Activated T-cell treated with anti-CD3 and anti-CD28 coated beads, Interleukin-2, amount 50 U/mL, for 72 hours (primary cell): ENCODE measurements around the gene ACSL5. TPM values are rescaled to one million over a fixed set of nuclear protein-coding genes. Genes with fewer than 3 reads are reported as not detected.
"Not testable (repeated sequence)": the region's sequence is repeated elsewhere in the genome, so short reads cannot be mapped to it uniquely, and the experiment has no call there.

ENCODE experiments used
- ATAC-seq, 2 donors: fragments of 150-1000 bp; cut with Tn5 transposase; replicated peaks in 1 of 2; 2 replicates each; pipeline ENCODE4 v1.10.0; 2021; ENCODE audit warnings: moderate library complexity in 2 of 2, mild to moderate bottlenecking in 1 of 2
- DNase-seq, 2 donors: peaks; one replicate each; pipeline ENCODE4 v3.0.0; 2021 to 2022; ENCODE audit warnings: mixed read lengths in 1 of 2
- H3K27ac Mint-ChIP-seq: one replicate; pipeline ENCODE4 v1.8.0; 2022; ENCODE audit warnings: mild to moderate bottlenecking, moderate library complexity, mixed read lengths
- H3K27me3 Mint-ChIP-seq: one replicate; pipeline ENCODE4 v1.8.0; 2022; ENCODE audit warnings: low read depth, mixed read lengths
- H3K36me3 Mint-ChIP-seq, 2 donors: one replicate each; pipeline ENCODE4 v1.8.0; 2022; ENCODE audit warnings: mixed read lengths in 2 of 2, mild to moderate bottlenecking in 1 of 2; ENCODE audit not compliant: insufficient read depth in 2 of 2
- H3K4me1 Mint-ChIP-seq: one replicate; pipeline ENCODE4 v1.8.0; 2022; ENCODE audit warnings: low read depth, mixed read lengths
- H3K4me3 Mint-ChIP-seq, 2 donors: one replicate each; pipeline ENCODE4 v1.8.0; 2022; ENCODE audit warnings: mild to moderate bottlenecking in 2 of 2, mixed read lengths in 2 of 2, moderate library complexity in 2 of 2
- H3K9me3 Mint-ChIP-seq, 2 donors: one replicate each; pipeline ENCODE4 v1.8.0; 2022; ENCODE audit warnings: mixed read lengths in 2 of 2
- total RNA-seq, 2 donors: library from RNA; stranded (reverse); gene quantifications; one replicate each; pipeline ENCODE4 v1.2.3, GENCODE V29; 2022

ACSL5 gene
- total RNA-seq, 2 donors from 2014 or later, result 49.5 to 54.5 TPM

DNA sequence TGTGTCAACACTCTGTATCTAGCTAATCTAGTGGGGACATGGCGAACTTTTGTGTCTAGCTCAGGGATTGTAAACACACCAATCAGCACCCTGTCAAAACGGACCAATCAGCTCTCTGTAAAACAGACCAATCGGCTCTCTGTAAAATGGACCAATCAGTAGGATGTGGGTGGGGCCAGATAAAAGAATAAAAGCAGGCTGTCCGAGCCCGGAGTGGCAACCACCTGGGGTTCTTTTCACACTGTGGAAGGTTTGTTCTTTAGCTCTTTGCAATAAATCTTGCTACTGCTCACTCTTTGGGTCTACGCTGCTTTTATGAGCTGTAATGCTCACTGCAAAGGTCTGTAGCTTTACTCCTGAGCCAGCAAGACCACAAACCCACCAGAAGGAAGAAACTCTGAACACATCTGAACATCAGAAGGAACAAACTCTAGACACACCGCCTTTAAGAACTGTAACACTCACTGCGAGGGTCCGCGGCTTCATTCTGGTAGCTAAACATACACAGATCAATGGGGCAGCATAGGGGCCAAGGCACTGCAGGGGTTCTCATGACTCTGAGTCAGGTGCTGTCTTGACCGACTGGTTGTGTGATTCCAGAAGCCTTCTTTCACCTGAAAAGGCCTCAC, 1.6 kb upstream of the ACSL5 start:
- H3K4me3 Mint-ChIP-seq, H3K27ac Mint-ChIP-seq, H3K27me3 Mint-ChIP-seq, DNase-seq, H3K36me3 Mint-ChIP-seq, H3K9me3 Mint-ChIP-seq, ATAC-seq: not testable (repeated sequence)
- H3K4me1 Mint-ChIP-seq, result peaks cover 42% of the 10 kb centered on the region

DNA sequence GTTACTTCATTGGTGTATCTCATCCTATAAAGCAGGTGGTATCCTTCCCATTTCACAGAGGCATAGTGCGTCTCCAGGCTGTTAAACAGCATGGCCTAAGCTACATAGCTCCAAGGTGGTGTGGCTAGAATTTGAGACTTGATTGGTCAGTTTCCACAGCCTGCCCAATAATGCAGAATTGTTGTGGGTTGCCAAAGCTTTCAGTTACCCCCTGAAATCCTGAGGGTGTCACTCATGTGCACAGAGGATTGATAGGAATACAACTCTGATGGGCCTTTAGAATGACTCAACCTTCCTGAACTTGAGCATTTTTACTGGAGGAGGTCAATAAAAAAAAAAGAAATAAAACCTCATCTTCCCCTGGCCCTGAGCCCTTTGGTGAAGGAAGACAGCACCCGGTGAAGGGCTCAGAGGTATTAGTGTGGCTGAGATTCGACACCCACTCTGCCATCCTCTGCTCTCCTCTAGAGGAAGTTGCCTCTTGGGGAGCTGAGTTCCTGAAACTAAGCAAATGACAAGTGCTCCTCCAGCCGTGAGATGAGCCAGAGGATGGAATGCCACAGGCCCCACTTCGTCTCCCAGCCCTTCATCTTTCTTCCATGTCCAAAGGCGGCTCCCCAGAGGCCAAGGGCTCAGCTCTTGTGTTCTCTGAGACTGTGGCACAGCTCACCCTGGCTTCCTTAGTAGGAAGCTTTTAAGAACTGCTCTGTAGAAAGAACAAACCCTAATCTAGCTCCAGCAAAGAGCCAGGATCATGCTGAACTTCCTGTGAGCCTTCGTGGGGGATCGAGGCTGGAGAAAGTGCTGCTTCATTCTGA, 1.0 kb downstream of the ACSL5 start:
- H3K9me3 Mint-ChIP-seq, result peaks cover 2% of the 10 kb centered on the region in 2 donors
- peak; percentile 46 to 55 for ATAC-seq
- H3K27ac Mint-ChIP-seq, result peak overlapping the region; percentile 100
- peak; percentile 18 to 35 for DNase-seq
- H3K36me3 Mint-ChIP-seq, result peaks cover 6% of the 10 kb centered on the region in 2 donors
- H3K27me3 Mint-ChIP-seq, result no peaks in the 10 kb centered on the region
- H3K4me1 Mint-ChIP-seq, result peaks cover 59% of the 10 kb centered on the region
- peak overlapping the region; percentile 96 to 99 for H3K4me3 Mint-ChIP-seq

DNA sequence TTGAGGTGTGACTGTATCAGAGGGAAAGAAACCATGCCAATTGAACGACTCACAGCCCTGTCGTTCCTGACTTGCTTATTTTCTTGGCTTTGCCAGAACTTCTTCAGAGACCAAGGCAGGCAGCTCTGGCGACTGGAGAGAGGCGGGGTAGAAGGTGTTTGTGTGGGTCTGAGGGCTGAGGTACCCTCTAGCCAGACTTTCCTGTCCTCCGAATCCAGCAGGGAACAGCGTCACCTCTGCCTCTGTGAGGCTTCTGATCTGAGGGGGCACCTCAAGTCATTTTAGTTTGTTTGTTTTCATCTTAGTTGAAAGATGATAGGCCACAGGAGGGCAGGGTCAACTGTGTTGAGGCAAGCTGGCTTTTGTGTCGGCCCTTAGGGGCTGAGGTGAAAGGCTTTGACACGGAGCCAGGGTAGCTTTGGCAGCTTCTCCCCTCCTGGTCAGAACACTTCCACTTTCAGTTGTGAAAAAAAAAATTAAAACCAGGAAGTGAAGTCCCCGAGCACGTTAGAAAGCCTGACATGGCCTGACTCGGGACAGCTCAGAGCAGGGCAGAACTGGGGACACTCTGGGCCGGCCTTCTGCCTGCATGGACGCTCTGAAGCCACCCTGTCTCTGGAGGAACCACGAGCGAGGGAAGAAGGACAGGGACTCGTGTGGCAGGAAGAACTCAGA, 1.9 kb downstream of the ACSL5 start:
- peaks cover 2% of the 10 kb centered on the region in 2 donors for H3K9me3 Mint-ChIP-seq
- peak; percentile 51 for DNase-seq
- no peaks in the 10 kb centered on the region for H3K27me3 Mint-ChIP-seq
- ATAC-seq, result peak; percentile 78 to 80
- H3K27ac Mint-ChIP-seq, result peak overlapping the region; percentile 100
- H3K36me3 Mint-ChIP-seq, result peaks cover 6% of the 10 kb centered on the region in 2 donors
- peak overlapping the region; percentile 96 to 99 for H3K4me3 Mint-ChIP-seq
- H3K4me1 Mint-ChIP-seq, result peaks cover 68% of the 10 kb centered on the region

DNA sequence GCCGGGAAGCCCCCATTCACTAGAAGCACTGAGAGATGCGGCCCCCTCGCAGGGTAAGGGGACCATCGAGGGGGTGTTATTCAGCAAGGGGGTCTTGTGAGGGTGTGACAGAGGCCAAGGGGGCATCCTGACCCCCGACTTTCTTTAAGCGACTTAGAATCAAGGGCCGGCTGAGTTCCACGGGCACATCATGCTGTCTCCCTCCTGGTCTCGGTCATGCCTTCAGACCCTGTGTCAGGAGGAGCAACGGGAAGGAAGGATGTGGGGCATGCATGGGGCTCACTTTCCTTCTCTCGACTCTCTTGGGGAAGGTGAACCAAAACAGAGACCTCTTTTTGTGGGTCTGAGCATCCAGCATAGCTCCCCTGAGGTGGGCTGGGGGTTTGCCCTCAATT, 2.5 kb downstream of the ACSL5 start:
- H3K27ac Mint-ChIP-seq, result peak overlapping the region; percentile 100
- peaks cover 0 to 2% of the 10 kb centered on the region in 2 donors for H3K9me3 Mint-ChIP-seq
- no peaks in the 10 kb centered on the region for H3K27me3 Mint-ChIP-seq
- H3K36me3 Mint-ChIP-seq, result peaks cover 8 to 11% of the 10 kb centered on the region in 2 donors
- peaks cover 73% of the 10 kb centered on the region for H3K4me1 Mint-ChIP-seq
- peak in 1 of 2 donors; percentile 16 for DNase-seq
- H3K4me3 Mint-ChIP-seq, result peak overlapping the region; percentile 96 to 99
- ATAC-seq, result peak; percentile 25 to 33

DNA sequence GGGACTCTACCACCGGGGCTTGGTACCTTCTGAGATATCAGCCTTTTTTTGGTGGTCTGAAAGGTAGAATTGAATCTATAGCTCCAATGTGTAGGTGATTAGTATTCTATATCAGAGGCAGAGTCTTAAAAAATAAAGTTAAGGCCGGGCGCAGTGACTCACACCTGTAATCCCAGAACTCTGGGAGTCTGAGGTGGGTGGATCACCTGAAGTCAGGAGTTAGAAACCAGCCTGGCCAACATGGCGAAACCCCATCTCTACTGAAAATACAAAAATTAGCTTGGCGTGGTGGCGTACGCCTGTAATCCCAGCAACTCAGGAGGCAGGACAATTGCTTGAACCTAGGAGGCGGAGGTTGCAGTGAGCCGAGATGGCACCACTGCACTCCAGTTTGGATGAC, 3.2 kb downstream of the ACSL5 start:
- Mint-ChIP-seq H3K4me1 (peaks cover 76% of the 10 kb centered on the region), H3K27ac (peak overlapping the region; percentile 92), H3K36me3 (peaks cover 8 to 11% of the 10 kb centered on the region in 2 donors), H3K4me3 (peak overlapping the region; percentile 85 to 99)
- H3K27me3 Mint-ChIP-seq, H3K9me3 Mint-ChIP-seq, DNase-seq, ATAC-seq: not testable (repeated sequence)

DNA sequence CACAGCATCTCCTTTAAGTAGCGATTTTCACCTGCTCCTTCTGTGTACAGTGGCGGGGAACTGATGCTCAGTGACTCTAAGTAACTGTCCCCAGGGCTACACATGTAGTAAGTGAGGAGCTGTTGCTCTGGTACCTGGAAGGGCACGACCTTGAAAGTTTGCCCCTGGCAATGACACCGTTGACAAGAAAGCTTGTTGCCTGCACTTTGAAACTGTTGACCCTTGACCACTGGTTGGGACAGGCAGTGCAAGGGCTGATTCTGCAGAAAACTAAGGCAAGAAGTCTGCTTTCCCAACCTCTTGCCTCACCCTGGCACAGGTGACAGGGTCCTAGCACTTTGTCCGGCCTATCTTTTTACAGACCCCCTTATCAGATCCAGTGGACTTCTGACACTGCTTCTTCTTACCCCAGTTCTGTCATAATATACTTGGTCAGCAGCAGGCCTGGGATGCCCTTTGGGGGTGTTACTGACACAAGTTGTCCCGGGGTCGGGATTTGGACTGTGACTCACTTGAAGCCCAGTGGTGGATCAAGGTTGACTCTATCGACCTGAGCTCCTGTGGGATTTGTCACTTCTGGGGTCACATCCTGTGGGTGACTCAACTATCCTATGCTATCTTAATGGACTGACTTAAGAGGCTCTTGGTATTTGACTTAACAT, 5.8 kb downstream of the ACSL5 start:
- Mint-ChIP-seq H3K4me1 (peaks cover 92% of the 10 kb centered on the region), H3K27me3 (no peaks in the 10 kb centered on the region), H3K27ac (peak overlapping the region; percentile 72), H3K4me3 (no peak overlapping the region), H3K36me3 (peaks cover 10 to 13% of the 10 kb centered on the region in 2 donors), H3K9me3 (no peaks in the 10 kb centered on the region)
- ATAC-seq (no peak), DNase-seq (no peak)

DNA sequence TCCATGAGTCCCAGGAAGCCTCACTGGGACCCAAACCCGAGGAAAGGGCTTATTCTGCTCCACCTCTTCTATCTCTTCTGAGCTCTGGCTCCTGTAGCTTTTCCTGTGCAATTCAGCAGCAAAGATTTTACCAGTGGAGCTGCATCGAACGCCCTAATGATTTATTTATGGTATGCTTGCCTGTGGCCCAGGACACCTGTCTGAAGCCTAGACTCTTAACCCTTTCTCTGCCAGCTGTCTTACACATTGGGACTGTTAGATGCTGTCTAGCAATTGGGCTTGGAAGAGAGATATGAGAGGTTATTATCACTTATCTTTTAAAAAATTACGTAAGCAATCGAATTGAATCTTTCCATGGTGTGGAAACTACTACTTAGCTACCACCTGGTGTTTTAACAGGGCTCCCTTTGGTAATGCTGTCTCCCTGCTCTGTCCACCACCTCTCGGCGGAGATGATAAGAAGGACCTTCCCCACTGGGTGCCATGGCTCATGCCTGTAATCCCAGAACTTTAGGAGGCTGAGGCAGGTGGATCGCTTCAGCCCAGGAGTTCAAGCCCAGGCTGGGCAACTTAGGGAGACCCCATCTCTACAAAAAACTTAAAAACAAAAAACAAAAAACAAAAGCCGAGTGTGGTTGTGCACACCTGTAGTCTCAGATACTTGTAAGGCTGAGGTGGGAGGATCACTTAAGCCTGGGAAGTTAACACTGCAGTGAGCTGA, 8.8 kb downstream of the ACSL5 start:
- DNase-seq (no peak), ATAC-seq (no peak)
- Mint-ChIP-seq H3K27me3 (no peaks in the 10 kb centered on the region), H3K4me3 (no peak overlapping the region), H3K9me3 (no peaks in the 10 kb centered on the region), H3K27ac (no peak overlapping the region), H3K36me3 (peaks cover 8 to 9% of the 10 kb centered on the region in 2 donors), H3K4me1 (peaks cover 91% of the 10 kb centered on the region)

DNA sequence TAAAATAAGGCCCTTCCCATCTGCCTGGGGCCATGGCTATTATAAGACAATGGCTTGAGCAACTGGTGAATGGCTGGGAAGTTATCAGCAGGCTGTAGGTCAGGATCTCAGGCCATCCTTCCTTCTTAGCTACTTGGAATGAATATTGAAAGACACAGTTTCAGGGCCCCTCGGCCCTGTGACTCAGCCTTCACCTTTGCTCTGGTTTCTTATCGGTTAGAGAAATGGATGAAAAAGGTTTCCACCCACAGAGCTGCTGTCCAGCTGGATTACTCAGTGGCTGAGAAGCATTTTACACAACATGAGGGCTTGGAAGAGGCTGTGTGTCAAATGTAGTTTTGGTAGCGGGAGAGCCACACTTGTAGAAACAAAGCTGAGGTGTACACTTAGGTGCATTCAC, 9.4 kb downstream of the ACSL5 start:
- no peaks in the 10 kb centered on the region for H3K9me3 Mint-ChIP-seq
- DNase-seq (peak; percentile 21 to 38), ATAC-seq (peak; percentile 81 to 82)
- peaks cover 92% of the 10 kb centered on the region for H3K4me1 Mint-ChIP-seq
- H3K4me3 Mint-ChIP-seq, result peak overlapping the region; percentile 1 to 31
- peak overlapping the region; percentile 13 for H3K27ac Mint-ChIP-seq
- H3K27me3 Mint-ChIP-seq, result no peaks in the 10 kb centered on the region
- H3K36me3 Mint-ChIP-seq, result peaks cover 7% of the 10 kb centered on the region in 2 donors

DNA sequence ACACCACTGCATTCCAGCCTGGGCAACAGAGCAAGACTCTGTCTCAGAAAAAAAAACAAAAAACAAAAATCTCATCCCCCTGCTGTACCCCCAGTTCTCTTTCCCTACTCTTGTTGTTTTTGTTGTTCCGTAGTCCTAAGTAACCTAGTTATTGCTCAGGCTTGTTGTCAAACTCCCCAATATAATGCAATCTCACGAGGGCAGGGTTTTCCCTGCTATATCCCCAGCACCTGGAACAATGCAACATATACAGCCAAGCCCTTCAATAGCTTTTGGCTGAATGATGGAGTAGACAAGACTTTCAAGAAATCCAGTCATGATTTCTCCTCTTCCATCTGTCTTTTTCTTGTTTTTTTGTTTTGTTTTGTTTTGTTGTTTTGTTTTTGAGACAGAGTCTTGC, 10.2 kb downstream of the ACSL5 start:
- peaks cover 9 to 10% of the 10 kb centered on the region in 2 donors for H3K36me3 Mint-ChIP-seq
- H3K4me3 Mint-ChIP-seq, result peak overlapping the region in 1 of 2 donors; percentile 37
- H3K27ac Mint-ChIP-seq, result peak overlapping the region; percentile 33
- DNase-seq (no peak), ATAC-seq (no peak)
- peaks cover 92% of the 10 kb centered on the region for H3K4me1 Mint-ChIP-seq
- no peaks in the 10 kb centered on the region for H3K27me3 Mint-ChIP-seq
- no peaks in the 10 kb centered on the region for H3K9me3 Mint-ChIP-seq

DNA sequence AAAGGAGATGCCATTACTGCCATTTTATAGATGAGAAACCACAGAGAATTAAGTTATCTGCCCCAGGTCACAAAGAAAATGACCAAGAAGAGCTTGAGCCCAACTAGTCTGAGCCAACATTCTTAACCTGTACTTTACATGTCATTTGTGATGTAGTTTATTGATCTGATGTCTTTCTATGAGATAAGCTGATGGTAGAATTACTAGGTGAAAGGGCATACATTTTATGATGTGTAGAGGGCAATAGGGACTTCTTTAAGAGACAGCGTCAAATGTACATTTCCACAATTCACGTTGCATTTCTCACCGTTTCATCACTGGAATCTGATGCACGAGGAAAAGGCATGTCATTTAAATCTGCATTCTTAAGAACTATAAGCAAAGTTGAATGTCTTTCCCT, 11.3 kb downstream of the ACSL5 start:
- ATAC-seq, result no peak
- Mint-ChIP-seq H3K4me3 (no peak overlapping the region), H3K4me1 (peaks cover 92% of the 10 kb centered on the region), H3K27ac (no peak overlapping the region), H3K27me3 (no peaks in the 10 kb centered on the region), H3K36me3 (peaks cover 11 to 12% of the 10 kb centered on the region in 2 donors), H3K9me3 (no peaks in the 10 kb centered on the region)
- DNase-seq, result no peak

DNA sequence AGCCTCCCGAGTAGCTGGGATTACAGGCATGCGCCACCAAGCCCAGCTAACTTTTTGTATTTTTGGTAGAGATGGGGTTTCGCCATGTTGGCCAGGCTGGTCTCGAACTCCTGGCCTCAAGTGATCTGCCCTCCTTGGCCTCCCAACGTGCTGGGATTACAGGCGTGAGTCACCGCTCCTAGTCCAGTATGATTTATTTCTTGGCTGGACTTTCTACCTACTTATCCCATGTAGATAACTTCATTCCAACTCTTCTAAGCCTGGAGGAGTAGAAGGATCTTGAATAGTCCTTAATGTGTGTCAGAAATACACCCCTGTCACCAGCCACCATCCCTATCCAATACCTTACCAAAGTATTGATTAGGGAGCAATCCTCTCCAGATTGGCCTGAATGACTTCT, 14.1 kb downstream of the ACSL5 start:
- Mint-ChIP-seq H3K27ac (peak overlapping the region; percentile 43), H3K36me3 (peaks cover 6 to 12% of the 10 kb centered on the region in 2 donors), H3K4me1 (peaks cover 84% of the 10 kb centered on the region)
- H3K9me3 Mint-ChIP-seq, ATAC-seq, H3K4me3 Mint-ChIP-seq, H3K27me3 Mint-ChIP-seq, DNase-seq: not testable (repeated sequence)

DNA sequence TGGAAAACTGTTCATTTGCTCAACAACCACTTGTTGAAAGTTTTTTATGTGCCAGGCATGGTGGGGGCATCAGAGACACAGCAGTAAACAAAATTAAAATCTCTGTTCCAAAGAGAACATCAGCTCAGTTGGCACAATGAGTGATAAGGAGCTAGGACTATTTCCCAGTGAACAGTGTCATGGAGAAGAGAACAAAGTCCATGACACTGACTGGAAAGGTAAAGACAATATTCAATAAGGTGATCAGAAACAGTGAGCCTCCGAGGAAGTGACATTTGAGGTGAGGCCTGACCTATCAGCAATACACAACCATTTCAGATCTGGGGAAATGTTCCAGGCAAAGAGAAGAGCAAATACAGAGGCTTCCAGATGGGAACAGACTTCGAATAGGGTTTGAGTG, 14.6 kb downstream of the ACSL5 start:
- peaks cover 6 to 12% of the 10 kb centered on the region in 2 donors for H3K36me3 Mint-ChIP-seq
- no peaks in the 10 kb centered on the region for H3K27me3 Mint-ChIP-seq
- H3K27ac Mint-ChIP-seq, result peak overlapping the region; percentile 43
- H3K9me3 Mint-ChIP-seq, result no peaks in the 10 kb centered on the region
- no peak for DNase-seq
- ATAC-seq, result no peak
- peak overlapping the region in 1 of 2 donors; percentile 46 for H3K4me3 Mint-ChIP-seq
- peaks cover 80% of the 10 kb centered on the region for H3K4me1 Mint-ChIP-seq
